GM19025 (cell line): ENCODE results near the gene GOLGA1.

ENCODE experiments used
- ATAC-seq: cut with Tn5 transposase; IDR thresholded peaks from one replicate; pipeline ENCODE4 v1.9.1; 2021; ENCODE audit warnings: mild to moderate bottlenecking, low read depth, moderate library complexity; ENCODE audit not compliant: unreplicated experiment

Gene GOLGA1

GRCh38 chr9:124885551-124885950, 55.3 kb downstream of the GOLGA1 start:
- ATAC-seq: no peak

GRCh38 chr9:124884376-124884775, 56.5 kb downstream of the GOLGA1 start:
- ATAC-seq: no peak

- no peak for ATAC-seq
Observed at GRCh38 chr9:124882231-124882630, 58.7 kb downstream of the GOLGA1 start.

- no peak for ATAC-seq
Observed at GRCh38 chr9:124881138-124881743, 59.6 kb downstream of the GOLGA1 start.

GRCh38 chr9:124880501-124880900, 60.4 kb downstream of the GOLGA1 start:
- ATAC-seq: no peak

- no peak for ATAC-seq
Observed at GRCh38 chr9:124879226-124879625, 61.7 kb downstream of the GOLGA1 start.

GRCh38 chr9:124878518-124878917, 62.4 kb downstream of the GOLGA1 start:
- ATAC-seq: no peak

GRCh38 chr9:124878021-124878420, 62.9 kb downstream of the GOLGA1 start:
- no peak for ATAC-seq

GRCh38 chr9:124877021-124877782, 63.7 kb downstream of the GOLGA1 start:
- no peak for ATAC-seq

- ATAC-seq: no peak
Observed at GRCh38 chr9:124875501-124875900, 65.4 kb downstream of the GOLGA1 start.

- no peak for ATAC-seq
Observed at GRCh38 chr9:124873664-124874063, 67.2 kb downstream of the GOLGA1 start.

- ATAC-seq: no peak
Observed at GRCh38 chr9:124871156-124871561, 69.7 kb downstream of the GOLGA1 start.

GRCh38 chr9:124870723-124871122, 70.2 kb downstream of the GOLGA1 start:
- ATAC-seq: no peak

GRCh38 chr9:124869986-124870560, 70.8 kb downstream of the GOLGA1 start:
- peak; percentile 44 for ATAC-seq

GRCh38 chr9:124869466-124869985, 71.4 kb downstream of the GOLGA1 start:
- no peak for ATAC-seq

- ATAC-seq: peak; percentile 51
Observed at GRCh38 chr9:124868511-124869465, 72.1 kb downstream of the GOLGA1 start.

GRCh38 chr9:124863371-124863871, 77.5 kb downstream of the GOLGA1 start:
- no peak for ATAC-seq

- ATAC-seq: peak; percentile 92
Observed at GRCh38 chr9:124861342-124862229, 79.3 kb downstream of the GOLGA1 start, which contains the start of the genes ARPC5L and RPL35. TSS of gene ARPC5L (plus strand) at chr9:124862130. CDS start at chr9:124869291, 7,161 bp downstream. TSS of gene RPL35 (minus strand) at chr9:124861957. CDS start at chr9:124861912, 45 bp downstream.
